ENCODE data around the gene DNAI1.

- TF ChIP-seq, protein P1, sequence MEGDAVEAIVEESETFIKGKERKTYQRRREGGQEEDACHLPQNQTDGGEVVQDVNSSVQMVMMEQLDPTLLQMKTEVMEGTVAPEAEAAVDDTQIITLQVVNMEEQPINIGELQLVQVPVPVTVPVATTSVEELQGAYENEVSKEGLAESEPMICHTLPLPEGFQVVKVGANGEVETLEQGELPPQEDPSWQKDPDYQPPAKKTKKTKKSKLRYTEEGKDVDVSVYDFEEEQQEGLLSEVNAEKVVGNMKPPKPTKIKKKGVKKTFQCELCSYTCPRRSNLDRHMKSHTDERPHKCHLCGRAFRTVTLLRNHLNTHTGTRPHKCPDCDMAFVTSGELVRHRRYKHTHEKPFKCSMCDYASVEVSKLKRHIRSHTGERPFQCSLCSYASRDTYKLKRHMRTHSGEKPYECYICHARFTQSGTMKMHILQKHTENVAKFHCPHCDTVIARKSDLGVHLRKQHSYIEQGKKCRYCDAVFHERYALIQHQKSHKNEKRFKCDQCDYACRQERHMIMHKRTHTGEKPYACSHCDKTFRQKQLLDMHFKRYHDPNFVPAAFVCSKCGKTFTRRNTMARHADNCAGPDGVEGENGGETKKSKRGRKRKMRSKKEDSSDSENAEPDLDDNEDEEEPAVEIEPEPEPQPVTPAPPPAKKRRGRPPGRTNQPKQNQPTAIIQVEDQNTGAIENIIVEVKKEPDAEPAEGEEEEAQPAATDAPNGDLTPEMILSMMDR (IDR thresholded peaks at IDR 0.05 in 8 of 11, conservative IDR thresholded peaks at IDR 0.05 in 3 of 11) = no peak
- TF ChIP-seq POLR2A (IDR thresholded peaks at IDR 0.05) (no peak), POLR2AphosphoS5 (IDR thresholded peaks at IDR 0.05) (no peak)
Measured at GRCh38 chr9:34426347-34427074, 32.1 kb upstream of the DNAI1 start.
